GM18868 (cell line): ENCODE measurements around the gene MRPL40.
"Not testable (repeated sequence)": the region's sequence is repeated elsewhere in the genome, so short reads cannot be mapped to it uniquely, and the experiment has no call there.

Source experiments
- ATAC-seq: cut with Tn5 transposase; IDR thresholded peaks from one replicate; pipeline ENCODE4 v1.9.1; 2021; ENCODE audit warnings: mild to moderate bottlenecking, moderate library complexity; ENCODE audit not compliant: unreplicated experiment

The MRPL40 gene

GRCh38 chr22:19436444-19437161, 4.3 kb downstream of the MRPL40 start:
- not testable (repeated sequence) for ATAC-seq

GRCh38 chr22:19438298-19438697, 6.0 kb downstream of the MRPL40 start:
- ATAC-seq: no peak

- no peak for ATAC-seq
These were observed 8.3 kb downstream of the MRPL40 start for GRCh38 chr22:19440411-19441195.

DNA sequence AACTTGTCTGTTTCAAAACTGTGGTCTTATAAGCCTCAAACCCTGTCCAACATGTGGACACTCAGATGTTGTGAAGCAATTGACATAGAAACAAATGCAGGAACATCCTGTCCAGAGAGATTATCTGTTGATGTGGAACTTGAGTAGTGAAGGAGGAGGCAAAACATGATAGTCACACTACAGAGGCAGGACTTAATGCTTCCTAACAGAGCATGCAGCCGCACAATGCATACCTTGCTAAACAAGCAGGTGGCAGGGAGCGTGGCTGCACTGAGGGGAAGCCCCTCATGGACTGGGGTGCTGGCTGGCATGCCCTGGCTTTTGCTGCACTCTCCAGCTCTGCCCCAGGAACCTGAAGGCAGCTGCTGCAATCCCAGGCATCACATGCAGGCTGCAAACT, 9.8 kb downstream of the MRPL40 start:
- ATAC-seq: no peak

GRCh38 chr22:19443544-19444211, 11.3 kb downstream of the MRPL40 start:
- ATAC-seq: no peak

DNA sequence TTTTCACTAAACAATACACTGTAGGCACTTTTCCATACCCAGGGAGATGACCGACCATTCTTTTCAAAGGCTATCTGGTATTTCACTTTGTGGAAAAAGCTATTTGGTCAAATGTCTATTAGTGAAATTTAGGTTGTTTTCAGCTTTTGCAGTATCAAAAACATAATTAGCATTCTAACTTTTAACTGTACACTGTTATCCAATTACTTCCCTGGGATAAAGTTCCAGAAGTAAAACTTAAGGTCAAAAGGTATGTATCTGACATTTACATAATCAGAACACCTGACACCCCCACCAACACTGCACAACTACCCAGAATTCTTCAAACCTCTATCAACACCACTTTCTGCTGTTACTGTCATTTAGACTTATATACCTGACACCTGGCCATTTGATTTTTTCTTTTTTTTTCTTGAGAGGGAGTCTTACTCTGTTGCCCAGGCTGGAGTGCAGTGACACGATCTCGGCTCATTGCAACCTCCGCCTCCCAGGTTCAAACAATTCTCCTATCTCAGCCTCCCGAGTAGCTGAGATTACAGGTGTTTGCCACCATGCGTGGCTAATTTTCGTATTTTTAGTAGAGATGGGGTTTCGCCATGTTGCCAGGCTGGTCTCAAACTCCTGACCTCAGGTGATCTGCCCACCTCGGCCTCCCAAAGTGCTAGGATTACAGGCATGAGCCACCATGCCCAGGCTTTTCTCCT, 13.1 kb downstream of the MRPL40 start:
- ATAC-seq: not testable (repeated sequence)

DNA sequence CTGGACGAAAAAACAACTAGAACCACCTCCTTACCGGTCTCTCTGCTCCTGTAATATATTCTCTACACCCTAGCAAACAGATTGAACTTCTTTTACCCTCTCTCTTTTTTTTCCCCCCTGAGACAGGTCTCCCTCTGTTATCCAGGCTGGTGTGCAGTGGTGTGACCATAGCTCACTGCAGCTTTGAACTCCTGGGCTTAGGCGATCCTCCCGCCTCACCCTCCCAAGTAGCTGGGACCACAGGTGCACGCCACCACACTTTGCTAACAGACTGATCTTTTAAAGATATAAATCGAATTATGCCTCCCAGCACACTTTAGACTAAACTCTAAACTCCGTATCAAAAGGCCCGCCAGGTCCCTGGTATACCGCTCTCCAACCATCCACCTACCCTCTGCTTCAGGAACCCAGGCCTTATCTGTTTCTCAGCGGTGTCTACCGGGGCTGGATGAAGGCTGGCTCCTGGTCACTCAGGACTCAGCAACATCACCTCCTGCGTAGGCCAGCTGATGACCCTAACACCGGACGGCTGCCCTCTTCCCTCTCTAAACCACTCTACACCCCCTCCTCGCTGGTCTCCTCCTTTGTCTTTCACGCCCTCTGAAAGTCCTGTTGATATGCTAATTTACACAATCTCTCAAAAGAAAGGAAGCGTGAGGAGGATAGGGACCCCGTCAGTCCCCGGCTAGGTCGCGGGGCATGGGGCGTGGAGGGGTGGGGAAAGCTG, 14.4 kb downstream of the MRPL40 start:
- no peak for ATAC-seq

DNA sequence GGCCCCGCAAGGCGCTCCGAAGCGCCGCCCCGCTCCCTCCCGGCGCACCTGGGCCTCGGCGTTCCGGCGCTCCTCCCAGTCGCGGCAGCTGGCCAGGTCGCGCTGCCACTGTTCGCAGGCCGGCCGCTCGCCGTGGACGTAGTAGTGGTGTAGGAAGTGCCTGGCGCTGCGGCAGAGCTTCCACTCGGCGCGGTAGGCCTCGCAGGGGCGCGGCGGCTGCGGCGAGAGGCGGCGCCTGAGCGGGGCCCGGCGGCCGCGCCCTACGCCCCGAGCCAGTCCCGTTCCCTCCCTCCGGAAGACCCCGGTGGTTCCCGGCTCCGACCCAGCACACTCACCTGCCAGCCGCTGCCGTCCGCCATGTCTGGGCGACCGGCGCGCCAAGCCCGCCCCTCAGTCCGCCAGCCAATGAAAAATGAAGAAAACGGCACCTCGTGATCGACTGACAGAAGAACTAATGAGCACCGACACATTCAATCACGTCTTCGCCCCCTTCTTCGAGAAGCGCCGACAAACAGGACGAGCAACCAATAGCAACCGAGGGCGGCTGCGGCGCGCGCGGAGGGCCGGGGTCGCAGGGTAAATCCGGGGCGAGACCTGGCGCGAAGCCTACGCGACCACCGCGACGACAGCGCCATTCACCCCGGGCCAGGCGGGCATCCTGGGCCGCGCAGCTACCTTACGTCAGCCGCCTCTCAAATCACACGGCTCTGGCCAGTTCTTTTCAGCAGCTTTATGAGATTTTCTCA, 15.2 kb downstream of the MRPL40 start, which contains the start of gene C22orf39:
Gene C22orf39 (minus strand): TSS at position 382 of the 746 bp plus-strand sequence. CDS start 23 bp downstream, at position 359.
- peak; percentile 77 for ATAC-seq

GRCh38 chr22:19448076-19448607, 15.8 kb downstream of the MRPL40 start:
- ATAC-seq: peak; percentile 43

DNA sequence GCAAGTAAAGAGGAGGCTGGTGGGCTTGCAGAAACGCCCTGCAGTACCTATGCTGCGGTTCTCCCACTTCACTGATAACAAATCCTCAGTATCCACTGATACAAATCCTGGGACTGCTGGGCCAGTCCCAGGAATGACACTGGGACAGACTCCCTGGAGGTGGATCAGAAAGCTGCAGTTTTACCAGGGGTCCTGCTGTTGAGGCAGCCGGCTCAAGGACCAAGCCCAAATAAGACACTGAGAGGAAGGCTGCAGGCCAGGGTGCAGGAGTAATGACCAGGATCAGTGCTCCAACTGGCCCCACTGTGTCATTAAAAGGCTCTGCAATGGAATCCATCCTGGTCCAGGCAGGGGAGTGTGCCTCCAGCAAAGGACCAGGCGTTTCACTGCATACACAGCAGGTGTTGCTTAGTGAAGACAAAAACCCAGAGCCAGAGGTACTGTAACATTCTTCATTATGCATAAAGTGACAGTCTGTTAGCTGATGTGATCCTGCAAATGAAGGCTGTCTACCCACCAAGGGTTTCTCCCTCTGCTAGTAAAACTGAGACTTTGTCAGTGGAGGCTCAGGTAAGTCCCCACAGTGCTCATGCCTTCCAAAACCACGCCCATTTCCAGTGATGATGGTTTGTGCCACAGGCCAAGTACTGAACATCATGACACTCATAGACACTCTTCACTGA, 16.5 kb downstream of the MRPL40 start:
- ATAC-seq: peak; percentile 45

- no peak for ATAC-seq
These were observed 17.1 kb downstream of the MRPL40 start for GRCh38 chr22:19449422-19449767.

DNA sequence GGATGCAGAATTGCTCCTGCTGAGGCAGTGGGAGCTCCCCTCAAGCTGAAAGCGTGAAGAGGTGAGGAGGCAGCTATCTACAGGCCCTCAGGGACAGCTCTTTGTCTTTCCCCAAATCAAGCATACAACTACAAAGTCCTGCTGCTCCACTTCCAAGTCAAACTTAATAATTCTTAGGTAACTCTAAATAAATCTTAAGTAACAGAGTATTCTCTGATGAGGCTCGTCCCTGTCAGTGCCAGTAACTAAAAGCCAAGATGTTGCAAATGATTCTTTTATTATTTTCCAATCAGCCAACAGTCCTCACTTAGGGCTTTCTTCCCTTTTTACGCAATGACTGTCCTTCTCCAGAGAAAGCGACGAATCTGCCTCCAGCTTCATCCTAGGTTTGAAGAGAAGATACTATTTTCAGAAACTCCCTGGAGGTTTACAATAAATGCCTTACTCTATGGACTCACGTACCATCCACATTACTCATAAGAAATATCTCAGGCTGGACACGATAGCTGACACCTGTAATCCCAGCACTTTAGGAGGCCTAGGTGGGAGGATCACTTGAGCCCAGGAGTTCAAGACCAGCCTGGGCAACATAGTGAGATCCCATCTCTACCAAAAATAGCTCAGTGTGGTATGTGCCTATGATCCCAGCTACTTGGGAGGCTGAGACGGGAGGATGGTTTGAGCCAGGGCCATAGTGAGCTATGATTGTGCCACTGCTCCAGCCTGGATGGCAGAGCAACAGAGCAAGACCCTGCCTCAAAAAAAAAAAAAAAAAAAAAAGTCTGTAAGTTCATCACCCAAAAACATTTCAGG, 18.2 kb downstream of the MRPL40 start:
- ATAC-seq: no peak

GRCh38 chr22:19451570-19451969, 19.2 kb downstream of the MRPL40 start:
- no peak for ATAC-seq

DNA sequence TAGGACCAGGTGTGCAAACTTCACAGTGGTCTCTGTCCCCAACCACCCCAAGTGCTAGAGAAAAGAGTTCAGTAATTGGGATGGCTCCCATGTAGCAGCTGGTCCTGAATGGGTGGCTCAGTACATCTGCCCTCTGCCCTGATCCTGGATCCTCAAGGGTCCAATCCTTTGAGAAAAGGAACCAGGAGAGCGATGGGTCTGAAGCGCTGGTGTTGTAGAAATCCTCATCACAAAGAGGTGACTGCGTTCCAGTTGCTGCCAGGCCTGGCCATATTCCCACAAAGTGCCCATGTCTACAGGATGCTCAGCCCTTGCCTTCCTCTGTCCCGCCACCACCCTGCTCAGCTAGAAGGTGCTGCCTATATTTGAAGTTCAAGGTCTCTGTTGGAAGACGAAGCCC, 21.4 kb downstream of the MRPL40 start:
- ATAC-seq: no peak

DNA sequence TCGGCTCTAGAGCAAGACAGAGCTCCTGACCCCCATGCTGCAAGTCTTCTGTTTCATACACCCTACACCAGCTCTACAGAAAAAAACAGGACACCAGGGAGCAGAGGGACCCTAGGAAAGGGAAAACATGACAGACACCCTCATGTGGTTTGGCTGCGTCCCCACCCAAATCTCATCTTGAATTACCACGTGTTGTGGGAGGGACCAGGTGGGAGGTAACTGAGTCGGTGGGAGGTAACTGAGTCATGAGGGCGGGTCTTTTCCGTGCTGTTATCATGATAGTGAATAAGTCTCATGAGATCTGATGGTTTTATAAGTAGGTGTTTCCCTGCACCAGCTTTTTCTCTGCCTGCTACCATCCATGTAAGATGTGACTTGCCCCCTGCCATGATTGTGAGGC, 21.8 kb downstream of the MRPL40 start:
- no peak for ATAC-seq

DNA sequence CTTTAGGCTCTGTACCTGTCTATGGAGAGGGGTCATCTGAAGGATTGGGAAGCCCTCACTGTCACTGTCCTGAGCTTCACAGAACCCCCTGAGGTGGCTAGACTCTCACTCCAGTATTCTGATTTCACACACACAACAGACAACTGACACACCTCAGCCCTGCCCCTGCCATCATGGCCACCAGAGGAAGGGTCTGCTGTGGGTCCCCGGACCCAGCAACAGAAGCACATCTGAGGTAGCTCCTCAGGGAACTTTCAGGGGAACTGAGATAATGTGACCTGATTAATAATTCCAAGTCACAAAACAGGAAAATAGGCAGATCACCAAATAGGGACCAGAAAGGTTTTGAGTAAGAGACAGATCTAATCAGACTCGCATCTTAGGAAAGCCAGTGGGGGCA, 22.7 kb downstream of the MRPL40 start:
- ATAC-seq: no peak

- no peak for ATAC-seq
These were observed 23.4 kb downstream of the MRPL40 start for GRCh38 chr22:19455585-19456370.
